ENCODE results near the gene COG6.
A peak's percentile ranks its signal among the peaks of the same experiment; 100 is the strongest.

The COG6 gene

DNA sequence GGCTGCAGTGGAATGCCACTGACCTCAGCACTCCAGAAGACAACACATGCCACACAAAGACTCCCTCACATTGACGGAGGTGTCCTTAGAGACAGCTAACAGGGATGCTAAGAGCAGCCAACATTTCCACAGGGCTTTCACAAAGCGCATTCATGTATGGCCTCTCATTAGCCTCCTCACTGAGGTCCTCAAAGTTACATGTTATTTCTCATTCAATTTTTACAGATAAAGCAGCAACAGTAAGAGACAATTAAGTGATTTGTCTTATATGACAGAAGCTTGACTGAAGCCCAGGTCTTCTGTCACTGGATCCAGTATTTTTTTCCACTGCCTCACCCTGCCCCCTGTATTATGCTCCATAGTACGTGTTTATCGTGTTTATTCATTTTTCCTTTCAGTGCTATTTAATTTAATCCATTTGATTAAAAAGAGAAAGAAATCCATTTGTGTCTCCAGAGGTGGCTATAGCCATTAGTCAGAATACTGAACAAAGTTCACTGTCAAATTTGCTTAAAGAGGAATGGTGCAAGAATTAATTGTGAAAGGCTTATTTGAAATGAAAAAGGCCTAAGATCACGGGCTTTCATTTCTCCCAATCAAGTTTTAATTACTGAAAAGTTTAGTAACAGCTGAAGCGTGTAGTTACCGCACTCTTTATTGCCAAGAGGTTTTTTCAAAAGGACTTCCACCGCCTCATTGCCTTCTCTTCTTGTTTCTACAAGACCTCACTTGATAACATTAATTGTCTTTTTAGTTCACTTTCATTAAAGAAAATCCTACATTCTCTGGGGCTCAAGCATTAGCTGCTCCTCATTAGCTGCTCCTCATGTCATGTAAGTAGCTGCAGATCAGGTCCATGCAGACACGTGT is 115.0 kb downstream of the COG6 start:
- no peak for DNase-seq (ENCODE audit: low spot score)

- no peak for DNase-seq (ENCODE audit: low spot score)
These were observed 118.4 kb downstream of the COG6 start for GRCh38 chr13:39773833-39774232.

GRCh38 chr13:39776439-39776838 is 121.0 kb downstream of the COG6 start:
- DNase-seq (ENCODE audit: low spot score), result peak; percentile 19

GRCh38 chr13:39777021-39777420 is 121.6 kb downstream of the COG6 start:
- no peak for DNase-seq (ENCODE audit: low spot score)

DNA sequence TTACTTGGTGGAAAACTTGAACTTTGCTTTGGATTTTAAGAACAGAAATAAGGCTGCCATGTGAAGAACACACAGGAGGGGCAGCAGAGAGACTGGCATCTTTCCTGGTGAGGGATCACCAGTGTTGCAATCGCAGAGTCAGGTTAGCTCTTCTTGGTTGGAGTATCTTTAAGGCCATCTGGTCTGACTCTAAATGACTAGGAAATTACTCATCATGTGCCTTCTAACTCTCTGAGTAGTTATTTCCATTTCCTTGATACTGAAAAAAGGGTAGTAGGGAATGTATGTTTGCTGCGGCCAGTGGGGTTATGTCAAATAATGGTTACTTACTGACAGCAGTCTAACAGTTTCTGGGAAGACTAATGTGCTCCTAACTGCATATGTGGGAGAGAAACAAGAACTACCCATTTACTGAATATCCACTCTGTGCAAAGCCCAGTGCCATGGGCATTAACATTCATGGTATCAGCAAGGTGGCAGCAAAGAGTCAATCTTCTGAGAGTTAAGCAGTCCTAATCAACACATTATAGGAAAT is 122.1 kb downstream of the COG6 start:
- peak; percentile 59 for DNase-seq (ENCODE audit: low spot score)

DNA sequence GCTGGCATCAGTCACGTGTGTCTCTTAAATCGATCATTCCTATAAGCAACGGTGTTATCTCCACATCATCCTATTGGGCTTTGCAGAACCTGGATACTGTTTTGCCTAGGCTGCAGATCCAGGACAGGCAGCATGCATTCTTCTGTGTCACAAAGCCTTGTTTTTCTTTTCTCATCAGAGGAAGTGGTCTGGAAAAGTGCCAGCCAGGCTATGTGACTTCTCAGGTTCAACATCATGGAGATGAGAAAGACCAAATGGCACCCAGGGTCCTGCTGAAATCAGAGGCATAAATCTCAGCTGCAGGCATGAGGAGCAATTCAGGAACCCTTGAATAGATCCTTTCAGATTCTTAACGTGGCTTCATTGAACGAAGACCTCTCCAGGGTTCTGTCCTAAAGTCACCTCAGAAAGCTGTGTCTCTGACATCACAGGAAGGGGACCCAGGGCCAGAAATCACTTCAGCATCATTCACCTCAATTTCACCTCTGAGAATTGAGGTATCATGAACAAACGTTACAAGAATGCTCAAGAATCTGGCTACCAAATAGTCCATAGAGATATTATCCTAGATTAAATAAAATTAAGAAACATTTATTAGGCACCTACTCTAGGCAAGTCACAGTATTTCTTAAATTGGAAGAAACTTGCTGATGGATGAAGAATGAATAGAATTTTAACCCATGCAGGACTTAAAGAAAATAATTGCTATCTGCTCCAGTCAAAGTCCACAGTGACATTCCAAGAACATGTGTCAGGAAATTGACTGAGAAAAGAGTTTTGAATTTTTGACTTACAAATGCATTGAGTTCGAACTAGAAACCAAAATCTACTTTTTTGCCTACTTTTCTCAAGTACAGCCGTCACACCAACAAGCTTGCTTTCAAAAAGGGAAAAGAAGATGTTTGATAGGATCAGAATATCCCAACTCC is 124.1 kb downstream of the COG6 start:
- no peak for DNase-seq (ENCODE audit: low spot score)

DNA sequence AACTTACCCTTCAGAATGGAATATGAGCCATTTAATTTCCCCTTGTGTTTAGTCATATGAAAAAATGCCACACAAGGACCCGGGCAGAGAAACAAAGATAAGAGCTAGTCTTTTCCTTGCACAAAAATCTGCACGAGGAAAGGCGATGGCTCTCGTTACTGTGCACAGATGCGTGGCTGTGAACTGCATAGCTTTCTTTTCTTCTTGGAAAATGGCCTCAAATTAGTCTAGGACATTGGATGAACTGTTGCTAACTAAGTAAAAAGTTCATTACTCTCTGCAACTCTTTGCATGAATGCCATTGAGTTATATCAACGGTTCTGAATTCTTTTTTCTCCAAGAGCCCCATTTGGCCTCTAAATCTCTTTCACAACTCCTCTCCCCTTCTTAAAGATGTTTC is 125.2 kb downstream of the COG6 start:
- DNase-seq (ENCODE audit: low spot score), result no peak

GRCh38 chr13:39781381-39781780 is 125.9 kb downstream of the COG6 start:
- no peak for DNase-seq (ENCODE audit: low spot score)

DNA sequence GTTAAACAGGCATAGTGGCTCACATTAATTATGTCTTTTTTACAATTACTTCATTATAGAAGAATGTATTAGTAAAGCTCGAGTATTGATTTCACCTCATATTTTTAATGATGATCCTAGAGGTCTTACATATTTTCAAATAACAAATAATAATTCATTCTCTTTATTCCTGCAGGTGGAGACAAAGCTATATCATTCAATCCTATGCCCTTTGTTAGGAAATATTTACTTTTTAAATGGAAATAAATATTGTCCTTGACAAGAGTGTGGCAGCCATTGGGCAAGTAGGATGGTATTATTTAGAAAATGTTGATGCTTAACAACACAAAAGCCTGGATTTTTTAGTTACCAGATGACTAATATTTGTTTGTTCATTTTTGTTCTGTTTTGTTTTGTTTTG is 127.6 kb downstream of the COG6 start:
- DNase-seq (ENCODE audit: low spot score), result no peak

- no peak for DNase-seq (ENCODE audit: low spot score)
These were observed 128.9 kb downstream of the COG6 start for GRCh38 chr13:39784347-39784746.

- no peak for DNase-seq (ENCODE audit: low spot score)
These were observed 130.6 kb downstream of the COG6 start for GRCh38 chr13:39786091-39786490.

- no peak for DNase-seq (ENCODE audit: low spot score)
These were observed 131.6 kb downstream of the COG6 start for GRCh38 chr13:39787086-39787487.

DNA sequence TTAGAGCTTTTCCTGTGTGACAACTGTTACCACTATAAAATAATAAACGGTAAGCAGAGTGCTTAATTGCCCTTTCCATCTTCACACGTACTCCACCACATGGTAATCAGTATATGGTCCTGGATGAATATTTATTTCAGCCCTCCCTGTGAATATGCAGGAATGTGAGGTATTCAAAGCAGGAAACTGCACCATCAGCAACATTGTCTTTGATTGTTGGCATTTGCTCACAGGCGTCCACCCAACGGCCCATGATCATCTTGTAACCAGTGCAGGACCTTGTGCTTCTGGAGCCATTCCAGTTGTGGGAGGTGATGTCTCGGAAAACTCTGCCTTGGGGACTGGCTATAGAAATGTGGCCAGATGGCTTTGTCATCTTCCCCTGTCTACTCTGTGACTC is 132.6 kb downstream of the COG6 start:
- DNase-seq (ENCODE audit: low spot score), result no peak

DNA sequence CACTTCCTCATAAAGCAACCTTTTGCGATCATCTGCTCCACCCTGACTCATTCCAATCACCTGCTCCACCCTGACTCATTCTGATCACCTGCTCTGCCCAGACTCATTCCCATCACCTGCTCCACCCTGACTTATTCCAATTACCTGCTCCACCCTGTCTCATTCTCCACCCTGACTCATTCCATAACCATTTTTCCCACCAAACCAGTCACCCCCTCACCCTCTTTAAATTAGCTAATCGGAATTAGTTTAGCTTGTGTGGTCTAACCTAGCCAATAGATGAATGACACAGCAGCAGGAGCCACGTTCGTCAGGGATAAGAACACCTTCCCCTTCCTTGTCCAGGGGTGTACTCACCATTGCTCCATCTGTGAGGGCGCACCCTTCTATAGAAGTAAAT is 134.0 kb downstream of the COG6 start:
- DNase-seq (ENCODE audit: low spot score), result no peak

Measured in activated CD4-positive, alpha-beta T cell treated with anti-CD3 and anti-CD28 coated beads, Interleukin-2, Interleukin-4, amounts not matched to agents 100 ng/mL and 50 ng/mL, durations not matched to agents 16 hours and 8 hours (primary cell).